PC-3 (cell line): ENCODE results near the gene CYB5D1. TPM values are rescaled to one million over a fixed set of nuclear protein-coding genes. Genes with fewer than 3 reads are reported as not detected.

Experiments used
- ATAC-seq: fragments of 200-7000 bp; cut with Tn5 transposase; 2 replicates; pipeline ENCODE4 v1.9.1; 2020; ENCODE audit warnings: mild to moderate bottlenecking, moderate library complexity
- BruUV-seq: library from RNA; stranded (reverse); fragments of 400-500 nt; replicated peaks from 2 replicates; lab custom pipeline; 2021; lab: Mats Ljungman, UMichigan
- CTCF ChIA-PET: fragments of 300-600 bp; sonication (Branson Sonifier 250); formaldehyde crosslinking; loops from one replicate; lab custom pipeline; 2022; ENCODE audit warnings: antibody characterized with exemption; lab: Charles Lee
- POLR2A ChIA-PET: fragments of 300-600 bp; sonication (Branson Sonifier 250); formaldehyde crosslinking; loops from one replicate; lab custom pipeline; 2022; ENCODE audit warnings: antibody characterized with exemption; ENCODE audit not compliant: unreplicated experiment; lab: Charles Lee
- DNase-seq: peaks from one replicate; pipeline ENCODE4 v3.0.0-alpha.2; 2015
- H2AFZ ChIP-seq: fragments of 300-600 bp; sonication (generic); 2 replicates; pipeline ENCODE4 v1.6.0; 2016; ENCODE audit warnings: antibody characterized with exemption, low read length
- H3F3A ChIP-seq: fragments of 300-600 bp; sonication (generic); one replicate; pipeline ENCODE4 v1.6.0; 2017; ENCODE audit warnings: antibody characterized with exemption, low read length, control low read depth, mild to moderate bottlenecking; ENCODE audit not compliant: unreplicated experiment
- H3K27ac ChIP-seq: fragments of 300-600 bp; sonication (generic); 2 replicates; pipeline ENCODE4 v1.5.1; 2016; ENCODE audit warnings: mild to moderate bottlenecking, low read length
- H3K27me3 ChIP-seq: fragments of 300-600 bp; sonication (generic); 2 replicates; pipeline ENCODE4 v1.6.1; 2016; ENCODE audit warnings: low read length, mixed read lengths
- H3K36me3 ChIP-seq: fragments of 300-600 bp; sonication (generic); 2 replicates; pipeline ENCODE4 v1.6.1; 2016; ENCODE audit warnings: low read depth, mixed run types, low read length, mixed read lengths
- H3K4me1 ChIP-seq: fragments of 300-600 bp; sonication (generic); 2 replicates; pipeline ENCODE4 v1.5.1; 2016; ENCODE audit warnings: low read length; ENCODE audit not compliant: insufficient read depth
- H3K4me2 ChIP-seq: fragments of 300-600 bp; sonication (generic); 2 replicates; pipeline ENCODE4 v1.6.0; 2016; ENCODE audit warnings: low read length
- H3K4me3 ChIP-seq: fragments of 300-600 bp; sonication (generic); 2 replicates; pipeline ENCODE4 v1.5.1; 2016; ENCODE audit warnings: mild to moderate bottlenecking, low read length, mixed read lengths
- H3K79me2 ChIP-seq: fragments of 300-600 bp; sonication (generic); 2 replicates; pipeline ENCODE4 v1.6.1; 2017; ENCODE audit warnings: low read length, mixed read lengths
- H3K9ac ChIP-seq: fragments of 300-600 bp; sonication (generic); 2 replicates; pipeline ENCODE4 v1.6.0; 2016; ENCODE audit warnings: mild to moderate bottlenecking, low read length
- H3K9me2 ChIP-seq: fragments of 300-600 bp; sonication (generic); replicated peaks from 2 replicates; pipeline ENCODE4 v1.6.1; 2016; ENCODE audit warnings: mixed run types, low read length, mixed read lengths
- H3K9me3 ChIP-seq: fragments of 300-600 bp; sonication (generic); 2 replicates; pipeline ENCODE4 v1.6.1; 2016; ENCODE audit warnings: low read length, mixed read lengths
- H4K20me1 ChIP-seq: fragments of 300-600 bp; sonication (generic); 2 replicates; pipeline ENCODE4 v1.6.1; 2016; ENCODE audit warnings: low read length, mixed read lengths
- EZH2 ChIP-seq: fragments of 300-600 bp; sonication (generic); IDR thresholded peaks from one replicate; pipeline ENCODE4 v1.6.1; 2017; ENCODE audit warnings: antibody characterized with exemption, mild to moderate bottlenecking, low read length; ENCODE audit not compliant: unreplicated experiment
- EZH2phosphoT487 ChIP-seq: fragments of 300-600 bp; sonication (generic); IDR thresholded peaks from 2 replicates; pipeline ENCODE4 v1.6.1; 2018; ENCODE audit warnings: mild to moderate bottlenecking, antibody characterized with exemption, low read length, borderline replicate concordance
- intact Hi-C: fragments of 100-400 bp; cut with micrococcal nuclease; formaldehyde crosslinking; loops from 2 replicates; pipeline ENCODE4 v1.9.0; 2023
- total RNA-seq: library from RNA; depleted of rRNA; stranded (reverse); fragments of >200 nt; gene quantifications from 2 replicates; pipeline ENCODE4 v1.2.3, GENCODE V29; 2014
- TF ChIP-seq, protein P1 (sequence below): fragments of 300-600 bp; sonication (generic); conservative IDR thresholded peaks from 2 replicates; pipeline ENCODE4 v1.5.1; 2017; ENCODE audit warnings: antibody characterized with exemption, low read depth, mild to moderate bottlenecking, low read length

The CYB5D1 gene
- total RNA-seq, 1 experiment from 2014 or later = 23.1 TPM

DNA sequence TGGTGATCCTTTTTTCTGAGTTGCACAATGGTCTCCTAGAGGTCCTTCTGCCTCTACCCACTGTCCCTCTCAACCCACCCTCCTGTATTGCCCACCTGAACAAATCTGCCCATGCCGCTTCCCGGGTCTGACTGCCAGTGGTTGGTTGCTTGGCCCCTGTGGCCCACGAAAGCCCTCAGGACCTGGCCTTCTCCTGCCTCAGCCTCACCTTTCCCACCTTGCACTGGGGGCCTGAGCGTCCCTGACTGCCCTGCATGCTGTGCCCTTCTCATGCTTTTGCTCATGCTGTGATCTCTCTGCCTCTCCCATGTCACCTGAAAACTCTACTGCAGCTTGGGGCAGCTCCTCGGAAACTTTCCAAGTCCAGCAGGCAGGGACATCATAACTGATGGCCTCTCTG, 37.6 kb upstream of the CYB5D1 start:
- H3K79me2 ChIP-seq = no peaks in the 10 kb centered on the region
- H4K20me1 ChIP-seq = no peaks in the 10 kb centered on the region
- H3K9me2 ChIP-seq = no peaks in the 10 kb centered on the region
- intact Hi-C loops = loop anchor here (5.0 kb wide), 1 partner anchor 73 kb away; no protein-coding TSS in a partner anchor
- H3K27ac ChIP-seq = no peak overlapping the region
- no peak overlapping the region for H3K9ac ChIP-seq
- DNase-seq (no peak), ATAC-seq (no peak)
- BruUV-seq = no TSS peak
- CTCF ChIA-PET = no interaction called here
- H3F3A ChIP-seq = no peaks in the 10 kb centered on the region
- POLR2A ChIA-PET = no interaction called here
- H3K27me3 ChIP-seq = no peaks in the 10 kb centered on the region
- H3K4me1 ChIP-seq = no peaks in the 10 kb centered on the region
- H3K4me2 ChIP-seq = no peak overlapping the region
- no peak overlapping the region for H2AFZ ChIP-seq
- H3K9me3 ChIP-seq = no peaks in the 10 kb centered on the region
- no peak for TF ChIP-seq EZH2phosphoT487
- no peak for TF ChIP-seq EZH2
- TF ChIP-seq, protein P1, sequence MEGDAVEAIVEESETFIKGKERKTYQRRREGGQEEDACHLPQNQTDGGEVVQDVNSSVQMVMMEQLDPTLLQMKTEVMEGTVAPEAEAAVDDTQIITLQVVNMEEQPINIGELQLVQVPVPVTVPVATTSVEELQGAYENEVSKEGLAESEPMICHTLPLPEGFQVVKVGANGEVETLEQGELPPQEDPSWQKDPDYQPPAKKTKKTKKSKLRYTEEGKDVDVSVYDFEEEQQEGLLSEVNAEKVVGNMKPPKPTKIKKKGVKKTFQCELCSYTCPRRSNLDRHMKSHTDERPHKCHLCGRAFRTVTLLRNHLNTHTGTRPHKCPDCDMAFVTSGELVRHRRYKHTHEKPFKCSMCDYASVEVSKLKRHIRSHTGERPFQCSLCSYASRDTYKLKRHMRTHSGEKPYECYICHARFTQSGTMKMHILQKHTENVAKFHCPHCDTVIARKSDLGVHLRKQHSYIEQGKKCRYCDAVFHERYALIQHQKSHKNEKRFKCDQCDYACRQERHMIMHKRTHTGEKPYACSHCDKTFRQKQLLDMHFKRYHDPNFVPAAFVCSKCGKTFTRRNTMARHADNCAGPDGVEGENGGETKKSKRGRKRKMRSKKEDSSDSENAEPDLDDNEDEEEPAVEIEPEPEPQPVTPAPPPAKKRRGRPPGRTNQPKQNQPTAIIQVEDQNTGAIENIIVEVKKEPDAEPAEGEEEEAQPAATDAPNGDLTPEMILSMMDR = no peak
- no peak overlapping the region for H3K4me3 ChIP-seq
- no peaks in the 10 kb centered on the region for H3K36me3 ChIP-seq

DNA sequence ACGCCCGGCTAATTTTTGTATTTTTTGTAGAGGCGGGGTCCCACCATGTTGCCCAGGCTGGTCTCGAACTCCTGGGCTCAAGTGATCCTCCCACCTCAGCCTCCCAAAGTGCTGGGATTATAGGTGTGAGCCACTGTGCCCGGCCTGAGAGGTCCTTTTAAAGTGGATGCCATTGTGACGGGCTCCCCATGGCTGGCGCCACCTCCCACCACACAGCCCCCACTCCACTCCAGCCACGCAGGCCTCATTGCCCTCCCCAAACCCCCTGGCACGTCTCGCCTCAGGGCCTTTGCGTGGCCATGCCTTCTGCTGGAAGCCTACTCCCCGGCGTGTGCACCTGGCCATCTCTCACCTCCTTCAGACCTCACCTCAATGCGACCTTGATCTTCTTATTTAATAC, 35.7 kb upstream of the CYB5D1 start:
- Histone ChIP-seq H3K27ac (no peak overlapping the region), H3F3A (no peaks in the 10 kb centered on the region), H2AFZ (no peak overlapping the region), H3K9ac (no peak overlapping the region), H3K4me2 (no peak overlapping the region), H3K9me3 (no peaks in the 10 kb centered on the region), H3K79me2 (no peaks in the 10 kb centered on the region), H3K36me3 (no peaks in the 10 kb centered on the region), H3K27me3 (no peaks in the 10 kb centered on the region), H3K9me2 (no peaks in the 10 kb centered on the region), H3K4me3 (no peak overlapping the region), H4K20me1 (no peaks in the 10 kb centered on the region), H3K4me1 (no peaks in the 10 kb centered on the region)
- no peak for ATAC-seq
- no peak for DNase-seq
- TF ChIP-seq, protein P1 = no peak
- no peak for TF ChIP-seq EZH2
- TF ChIP-seq EZH2phosphoT487 = no peak
- intact Hi-C loops = loop anchor here (1.0 to 5.0 kb wide), 2 partner anchors 29 to 75 kb away; no protein-coding TSS in a partner anchor
- ChIA-PET CTCF (no interaction called here), POLR2A (no interaction called here)
- BruUV-seq = no TSS peak

DNA sequence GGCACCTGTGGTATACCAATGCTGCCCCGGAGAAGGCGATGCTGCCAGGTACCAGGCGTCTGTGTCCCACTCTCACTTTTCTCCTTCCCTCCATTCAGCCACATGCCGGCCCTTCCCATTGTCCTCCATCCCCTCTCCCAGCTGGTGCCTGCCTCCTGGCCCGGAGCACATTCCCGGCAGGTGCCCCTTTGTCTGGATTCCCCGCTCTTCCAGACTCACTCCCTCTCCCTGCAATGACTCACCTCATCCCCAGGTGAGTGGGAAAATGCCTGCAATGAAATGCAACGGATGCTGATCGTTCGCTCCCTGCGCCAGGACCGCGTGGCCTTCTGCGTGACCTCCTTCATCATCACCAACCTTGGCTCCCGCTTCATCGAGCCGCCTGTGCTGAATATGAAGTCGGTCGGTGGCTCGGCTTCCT, 34.2 kb upstream of the CYB5D1 start:
- H2AFZ ChIP-seq = no peak overlapping the region
- CTCF ChIA-PET = interaction anchor here (0.6 kb wide), 1 partner anchor 89 kb away, joined by 3 read pairs; no protein-coding TSS in a partner anchor
- no peaks in the 10 kb centered on the region for H3K27me3 ChIP-seq

More for the DNA sequence above, 34.2 kb upstream of the CYB5D1 start:
- no peaks in the 10 kb centered on the region for H3K9me3 ChIP-seq
- no peak overlapping the region for H3K9ac ChIP-seq
- BruUV-seq = no TSS peak
- H3K27ac ChIP-seq = no peak overlapping the region
- POLR2A ChIA-PET = no interaction called here
- no peaks in the 10 kb centered on the region for H3K79me2 ChIP-seq
- intact Hi-C loops = loop anchor here (5.0 kb wide), 1 partner anchor 76 kb away; no protein-coding TSS in a partner anchor
- ATAC-seq (no peak), DNase-seq (no peak)
- no peak for TF ChIP-seq EZH2phosphoT487
- TF ChIP-seq EZH2 = no peak
- TF ChIP-seq, protein P1 = no peak
- H4K20me1 ChIP-seq = no peaks in the 10 kb centered on the region
- H3K36me3 ChIP-seq = no peaks in the 10 kb centered on the region
- no peak overlapping the region for H3K4me3 ChIP-seq
- no peaks in the 10 kb centered on the region for H3K4me1 ChIP-seq
- H3F3A ChIP-seq = no peaks in the 10 kb centered on the region
- no peak overlapping the region for H3K4me2 ChIP-seq
- H3K9me2 ChIP-seq = no peaks in the 10 kb centered on the region
